IMR-90 (cell line): Measurements from ENCODE around the gene FRK. TPM values are rescaled to one million over a fixed set of nuclear protein-coding genes. Genes with fewer than 3 reads are reported as not detected.

Source experiments
- ATAC-seq: fragments of 200-7000 bp; cut with Tn5 transposase; 2 replicates; pipeline ENCODE4 v1.9.1; 2020; ENCODE audit warnings: low read depth, mild to moderate bottlenecking, moderate library complexity
- BruUV-seq: library from RNA; stranded (reverse); fragments of 400-500 nt; replicated peaks from 2 replicates; lab custom pipeline; 2021; lab: Mats Ljungman, UMichigan
- CTCF ChIA-PET: fragments of 300-600 bp; formaldehyde crosslinking; extraction: SDS; loops from one replicate; lab custom pipeline; 2021; ENCODE audit warnings: antibody characterized with exemption; lab: Yijun Ruan, JAX
- POLR2A ChIA-PET: fragments of 300-600 bp; sonication (Branson Sonifier 250); formaldehyde crosslinking; loops from one replicate; lab custom pipeline; 2022; ENCODE audit warnings: antibody characterized with exemption; ENCODE audit not compliant: unreplicated experiment; lab: Charles Lee
- DNase-seq: peaks from one replicate; pipeline ENCODE4 v3.0.0; 2013
- H2AFZ ChIP-seq: replicated peaks from 2 replicates; pipeline ENCODE3; 2013; ENCODE audit warnings: low read length, mild to moderate bottlenecking; ENCODE audit not compliant: poor library complexity
- H2AK5ac ChIP-seq: 2 replicates; pipeline ENCODE4 v1.6.1; 2013; ENCODE audit warnings: low read depth, low read length, inconsistent platforms
- H2AK9ac ChIP-seq: replicated peaks from 2 replicates; pipeline ENCODE3; 2013; ENCODE audit warnings: mild to moderate bottlenecking, low read depth, low read length, moderate library complexity; ENCODE audit not compliant: poor library complexity
- H2BK120ac ChIP-seq: 2 replicates; pipeline ENCODE4 v1.6.1; 2013; ENCODE audit warnings: low read depth, low read length, inconsistent platforms
- H2BK15ac ChIP-seq: 3 replicates; pipeline ENCODE4 v1.6.1; 2013; ENCODE audit warnings: low read depth, low read length, inconsistent platforms
- H2BK20ac ChIP-seq: 2 replicates; pipeline ENCODE4 v1.6.1; 2013; ENCODE audit warnings: low read depth, mild to moderate bottlenecking, inconsistent platforms, low read length, moderate library complexity
- H2BK5ac ChIP-seq: 2 replicates; pipeline ENCODE4 v1.6.1; 2013; ENCODE audit warnings: mild to moderate bottlenecking, low read depth, low read length, inconsistent platforms; ENCODE audit not compliant: poor library complexity, severe bottlenecking
- H3K14ac ChIP-seq: replicated peaks from 2 replicates; pipeline ENCODE4 v1.6.1; 2013; ENCODE audit warnings: low read depth, low read length, inconsistent platforms
- H3K18ac ChIP-seq: 2 replicates; pipeline ENCODE4 v1.6.1; 2013; ENCODE audit warnings: low read depth, low read length, control low read depth
- H3K23ac ChIP-seq: 2 replicates; pipeline ENCODE4 v1.6.1; 2013; ENCODE audit warnings: low read depth, low read length, inconsistent platforms
- H3K27ac ChIP-seq: 2 replicates; pipeline ENCODE4 v1.5.1; 2013; ENCODE audit warnings: mild to moderate bottlenecking, control low read depth, low read length; ENCODE audit not compliant: insufficient read depth
- H3K27me3 ChIP-seq: 2 replicates; pipeline ENCODE4 v1.6.1; 2013; ENCODE audit warnings: low read length; ENCODE audit not compliant: control insufficient read depth, insufficient read depth
- H3K36me3 ChIP-seq: 2 replicates; pipeline ENCODE4 v1.6.1; 2013; ENCODE audit warnings: low read length, mixed read lengths; ENCODE audit not compliant: control insufficient read depth, insufficient read depth
- H3K4ac ChIP-seq: 2 replicates; pipeline ENCODE4 v1.6.1; 2013; ENCODE audit warnings: low read depth, low read length, inconsistent platforms
- H3K4me1 ChIP-seq: 2 replicates; pipeline ENCODE4 v1.6.1; 2013; ENCODE audit warnings: low read length, mixed read lengths; ENCODE audit not compliant: control insufficient read depth, insufficient read depth
- H3K4me2 ChIP-seq: 2 replicates; pipeline ENCODE4 v1.6.1; 2013; ENCODE audit warnings: low read depth, mild to moderate bottlenecking, control low read depth, low read length, moderate library complexity
- H3K4me3 ChIP-seq: 2 replicates; pipeline ENCODE4 v1.5.1; 2013; ENCODE audit warnings: low read depth, mild to moderate bottlenecking, control low read depth, low read length, moderate library complexity; ENCODE audit not compliant: insufficient read depth
- H3K56ac ChIP-seq: 2 replicates; pipeline ENCODE4 v1.6.1; 2013; ENCODE audit warnings: low read length, inconsistent platforms; ENCODE audit not compliant: insufficient read depth; ENCODE audit errors: extremely low read depth
- H3K79me1 ChIP-seq, 2 experiments: 2 replicates each; pipeline ENCODE4 v1.6.1; 2013; ENCODE audit warnings: low read length in 2 of 2, inconsistent platforms in 1 of 2, low read depth in 1 of 2
- H3K9ac ChIP-seq: 2 replicates; pipeline ENCODE4 v1.6.1; 2013; ENCODE audit warnings: low read depth, low read length, control low read depth
- H3K9me1 ChIP-seq: 2 replicates; pipeline ENCODE4 v1.6.1; 2013; ENCODE audit warnings: low read length, inconsistent platforms; ENCODE audit not compliant: insufficient read depth
- H3K9me3 ChIP-seq: 2 replicates; pipeline ENCODE4 v1.6.1; 2013; ENCODE audit warnings: low read length; ENCODE audit not compliant: control insufficient read depth, insufficient read depth
- H4K20me1 ChIP-seq: 2 replicates; pipeline ENCODE4 v1.6.1; 2013; ENCODE audit warnings: low read length, inconsistent platforms; ENCODE audit not compliant: insufficient read depth
- H4K5ac ChIP-seq: 2 replicates; pipeline ENCODE4 v1.6.1; 2013; ENCODE audit warnings: mild to moderate bottlenecking, low read depth, low read length, control low read depth
- H4K8ac ChIP-seq, 2 experiments: 2 replicates each; pipeline ENCODE4 v1.6.1; 2013; ENCODE audit warnings: low read depth in 2 of 2, low read length in 2 of 2, control low read depth in 1 of 2, inconsistent platforms in 1 of 2
- H4K91ac ChIP-seq: 2 replicates; pipeline ENCODE4 v1.6.1; 2013; ENCODE audit warnings: low read depth, low read length, inconsistent platforms; ENCODE audit not compliant: insufficient read depth
- CEBPB ChIP-seq: IDR thresholded peaks from 2 replicates; pipeline ENCODE4 v1.6.1; 2012; ENCODE audit warnings: low read depth, low read length, improper control_type of control experiment
- CHD1 ChIP-seq: IDR thresholded peaks from 2 replicates; pipeline ENCODE4 v1.6.1; 2012; ENCODE audit warnings: low read depth, low read length, improper control_type of control experiment
- CTCF ChIP-seq: conservative IDR thresholded peaks from 2 replicates; pipeline ENCODE4 v1.5.1; 2012; ENCODE audit warnings: mild to moderate bottlenecking, low read depth, low read length, improper control_type of control experiment
- ELK1 ChIP-seq: fragments of 150-350 bp; IDR thresholded peaks from 2 replicates; pipeline ENCODE4 v1.6.1; 2016; ENCODE audit warnings: low read depth, mild to moderate bottlenecking, low read length, moderate library complexity, borderline replicate concordance
- MAFK ChIP-seq: IDR thresholded peaks from 2 replicates; pipeline ENCODE4 v1.6.1; 2012; ENCODE audit warnings: low read depth, low read length, improper control_type of control experiment
- MAZ ChIP-seq: IDR thresholded peaks from 2 replicates; pipeline ENCODE4 v1.6.1; 2012; ENCODE audit warnings: low read depth, mild to moderate bottlenecking, low read length, improper control_type of control experiment, moderate library complexity, borderline replicate concordance
- MXI1 ChIP-seq: IDR thresholded peaks from 2 replicates; pipeline ENCODE4 v1.6.1; 2012; ENCODE audit warnings: low read depth, mild to moderate bottlenecking, low read length, moderate library complexity, borderline replicate concordance
- NFE2L2 ChIP-seq: fragments of 150-350 bp; IDR thresholded peaks from 2 replicates; pipeline ENCODE4 v1.6.1; 2016; ENCODE audit warnings: low read depth, mild to moderate bottlenecking, low read length
- POLR2A ChIP-seq: IDR thresholded peaks from 2 replicates; pipeline ENCODE4 v1.6.1; 2012; ENCODE audit warnings: mild to moderate bottlenecking, low read depth, low read length
- RAD21 ChIP-seq: IDR thresholded peaks from 2 replicates; pipeline ENCODE4 v1.6.1; 2012; ENCODE audit warnings: low read length, improper control_type of control experiment
- RCOR1 ChIP-seq: IDR thresholded peaks from 2 replicates; pipeline ENCODE4 v1.6.1; 2012; ENCODE audit warnings: mild to moderate bottlenecking, low read length, improper control_type of control experiment; ENCODE audit not compliant: insufficient replicate concordance
- RFX5 ChIP-seq: IDR thresholded peaks from 2 replicates; pipeline ENCODE4 v1.8.0; 2012; ENCODE audit warnings: low read depth, mild to moderate bottlenecking, low read length, moderate library complexity
- SMC3 ChIP-seq: fragments of 150-350 bp; IDR thresholded peaks from 2 replicates; pipeline ENCODE4 v1.6.1; 2016; ENCODE audit warnings: low read depth, mild to moderate bottlenecking, antibody characterized with exemption, low read length, moderate library complexity
- WGBS, 2 experiments: methylation state at CpG; one replicate each; pipeline versions ENCODE4 v1.1.5 to v1.1.7; 2013; ENCODE audit warnings: missing lambda C conversion rate in 2 of 2; ENCODE audit not compliant: insufficient read length in 1 of 2; ENCODE audit errors: extremely low coverage in 2 of 2; 5-methylcytosine and 5-hydroxymethylcytosine counted together
- dilution Hi-C: fragments of 300-500 bp; cut with HindIII; formaldehyde crosslinking; loops from one replicate; pipeline ENCODE4 v1.14.3; 2018; ENCODE audit warnings: low sequenced_read_pairs; ENCODE audit not compliant: unreplicated experiment
- in situ Hi-C: fragments of 300-500 bp; cut with MboI; formaldehyde crosslinking; loops from 3 replicates; pipeline ENCODE4 v1.14.3; 2019; ENCODE audit warnings: low sequenced_read_pairs, inconsistent platforms, mixed read lengths
- intact Hi-C: fragments of 100-400 bp; cut with micrococcal nuclease; formaldehyde crosslinking; loops from 2 replicates; pipeline ENCODE4 v1.10.0; 2022
- polyA plus RNA-seq, 3 experiments: library from polyadenylated mRNA; depleted of rRNA; stranded (reverse); fragments of >200 nt; gene quantifications; 2 replicates each; pipeline ENCODE4 v1.2.3, GENCODE V29; 2012; ENCODE audit warnings: low replicate concordance in 1 of 3
- total RNA-seq: library from RNA; depleted of rRNA; stranded (reverse); fragments of >200 nt; gene quantifications from 2 replicates; pipeline ENCODE4 v1.2.3, GENCODE V29; 2012
- TF ChIP-seq, protein P1 (sequence below): fragments of 150-350 bp; IDR thresholded peaks from 2 replicates; pipeline ENCODE4 v1.6.1; 2017; ENCODE audit warnings: mild to moderate bottlenecking, antibody characterized with exemption, low read length, low read depth

The FRK gene
- total and polyA plus RNA-seq, 2 of the 4 experiments (the other 2 are of a cell fraction): under 0.01 to 0.02 TPM

GRCh38 chr6:116070101-116070500, 9.4 kb upstream of the FRK start (continued):
- no peak for TF ChIP-seq CTCF

DNA sequence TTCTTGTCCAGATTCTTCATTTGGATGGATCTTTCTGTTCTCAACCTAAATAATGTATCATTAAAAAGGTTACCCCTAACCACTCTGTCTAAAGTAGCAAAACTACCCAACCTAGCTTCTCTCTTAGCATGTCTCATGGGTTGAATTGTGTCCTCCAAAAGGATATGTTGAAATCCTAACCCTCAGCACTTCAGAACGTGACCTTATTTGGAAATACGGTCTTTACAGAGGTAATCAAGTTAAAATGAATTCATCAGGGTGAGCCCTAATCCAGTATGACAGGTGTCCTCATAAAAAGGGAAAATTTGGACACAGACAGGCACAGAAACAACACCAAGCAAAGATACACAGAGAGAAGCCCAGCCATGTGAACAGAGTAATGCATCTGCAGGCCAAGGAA, 6.1 kb upstream of the FRK start:
- WGBS, 2 experiments: no CpG with 5 or more reads among the region's 2 CpGs
- no peak overlapping the region for H4K91ac ChIP-seq
- TF ChIP-seq POLR2A: no peak
- no peak for TF ChIP-seq SMC3
- no peak for TF ChIP-seq RCOR1
- no peak for TF ChIP-seq RFX5
- TF ChIP-seq MAZ: no peak
- TF ChIP-seq CHD1: no peak
- TF ChIP-seq, protein P1, sequence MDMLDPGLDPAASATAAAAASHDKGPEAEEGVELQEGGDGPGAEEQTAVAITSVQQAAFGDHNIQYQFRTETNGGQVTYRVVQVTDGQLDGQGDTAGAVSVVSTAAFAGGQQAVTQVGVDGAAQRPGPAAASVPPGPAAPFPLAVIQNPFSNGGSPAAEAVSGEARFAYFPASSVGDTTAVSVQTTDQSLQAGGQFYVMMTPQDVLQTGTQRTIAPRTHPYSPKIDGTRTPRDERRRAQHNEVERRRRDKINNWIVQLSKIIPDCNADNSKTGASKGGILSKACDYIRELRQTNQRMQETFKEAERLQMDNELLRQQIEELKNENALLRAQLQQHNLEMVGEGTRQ: no peak
- TF ChIP-seq CEBPB: no peak
- TF ChIP-seq ELK1: no peak
- TF ChIP-seq MAFK: no peak
- no peak for TF ChIP-seq RAD21
- no peak for TF ChIP-seq NFE2L2
- no peak for TF ChIP-seq MXI1

More for the DNA sequence above, 6.1 kb upstream of the FRK start:
- Histone ChIP-seq H3K4ac (no peak overlapping the region), H4K5ac (no peak overlapping the region), H3K14ac (no peak overlapping the region), H3K9ac (no peak overlapping the region), H3K56ac (no peak overlapping the region), H3K36me3 (no peaks in the 10 kb centered on the region), H3K18ac (no peak overlapping the region), H3K27ac (no peak overlapping the region), H3K9me1 (no peaks in the 10 kb centered on the region; the same call in 1 of the 2 replicates), H2AK9ac (no peak overlapping the region), H4K20me1 (no peaks in the 10 kb centered on the region), H3K4me3 (no peak overlapping the region), H3K4me2 (no peak overlapping the region), H3K23ac (no peak overlapping the region), H2AFZ (no peak overlapping the region), H2BK20ac (no peak overlapping the region), H3K27me3 (no peaks in the 10 kb centered on the region), H2AK5ac (no peak overlapping the region), H3K9me3 (no peaks in the 10 kb centered on the region), H2BK5ac (no peak overlapping the region), H3K4me1 (peaks cover 2% of the 10 kb centered on the region; the same call in 1 of the 2 replicates), H2BK120ac (no peak overlapping the region), H3K79me1 (no peaks in the 10 kb centered on the region), H4K8ac (no peak overlapping the region), H2BK15ac (no peak overlapping the region)
- ChIA-PET CTCF (no interaction called here), POLR2A (no interaction called here)
- dilution Hi-C loops (no loop called here), intact Hi-C loops (loop anchor here (5.0 kb wide), 1 partner anchor 1586 kb away; no protein-coding TSS in a partner anchor), in situ Hi-C loops (no loop called here)
- DNase-seq: no peak
- no peak for ATAC-seq
- BruUV-seq: no TSS peak
